Peyer's patch (tissue), 4 donors: ENCODE data around the gene PALMD.

Source experiments
- CTCF ChIP-seq, 6 experiments: fragments of 450-650 bp in 4 of 6; fragments of 200-600 bp in 2 of 6; sonication (generic) in 1 of 6; IDR thresholded peaks; one replicate each; pipeline ENCODE4 v1.5.1; 2017 to 2019; ENCODE audit warnings: antibody characterized with exemption in 6 of 6, mild to moderate bottlenecking in 3 of 6, moderate library complexity in 1 of 6
- POLR2A ChIP-seq, 2 donors: fragments of 450-650 bp; IDR thresholded peaks; one replicate each; pipeline ENCODE4 v1.5.1; 2017; ENCODE audit warnings: antibody characterized with exemption in 2 of 2, mild to moderate bottlenecking in 2 of 2, moderate library complexity in 2 of 2

GRCh38 chr1:99650773-99651437 lies 5.0 kb downstream of the PALMD start:
- TF ChIP-seq CTCF (IDR thresholded peaks at IDR 0.05) (no peak), POLR2A (IDR thresholded peaks at IDR 0.05) (no peak)
